ENCODE results near the gene SDK2.

DNA sequence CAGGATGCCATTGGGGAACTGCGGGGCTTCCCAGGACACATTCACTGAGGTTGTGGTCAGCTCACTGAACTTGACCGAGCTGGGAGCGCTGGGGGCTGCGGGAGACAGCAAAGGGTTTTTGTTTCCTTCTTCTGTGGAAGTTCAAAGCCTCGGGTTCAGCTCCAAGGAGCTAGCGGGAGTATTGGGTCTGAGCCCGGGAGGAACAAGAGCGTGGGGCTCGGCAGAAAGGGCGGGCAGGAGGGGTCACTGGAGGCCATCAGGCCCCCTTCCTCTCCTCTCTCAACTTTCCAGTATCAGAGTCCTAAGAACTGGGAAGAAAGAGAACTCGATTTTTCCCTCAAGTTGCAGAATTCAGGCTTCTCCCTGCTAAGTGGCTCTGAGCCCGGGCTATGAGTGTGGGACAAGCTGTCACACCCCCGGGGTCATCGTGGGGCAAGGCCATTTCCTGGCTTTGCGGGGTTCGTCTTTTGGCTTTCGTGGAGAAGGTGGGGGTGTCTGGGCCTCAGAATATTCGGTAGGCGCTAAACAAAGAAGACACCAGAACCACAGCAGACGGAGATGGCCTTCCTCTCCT is 278.9 kb downstream of the SDK2 start:
- TF ChIP-seq, protein P1, sequence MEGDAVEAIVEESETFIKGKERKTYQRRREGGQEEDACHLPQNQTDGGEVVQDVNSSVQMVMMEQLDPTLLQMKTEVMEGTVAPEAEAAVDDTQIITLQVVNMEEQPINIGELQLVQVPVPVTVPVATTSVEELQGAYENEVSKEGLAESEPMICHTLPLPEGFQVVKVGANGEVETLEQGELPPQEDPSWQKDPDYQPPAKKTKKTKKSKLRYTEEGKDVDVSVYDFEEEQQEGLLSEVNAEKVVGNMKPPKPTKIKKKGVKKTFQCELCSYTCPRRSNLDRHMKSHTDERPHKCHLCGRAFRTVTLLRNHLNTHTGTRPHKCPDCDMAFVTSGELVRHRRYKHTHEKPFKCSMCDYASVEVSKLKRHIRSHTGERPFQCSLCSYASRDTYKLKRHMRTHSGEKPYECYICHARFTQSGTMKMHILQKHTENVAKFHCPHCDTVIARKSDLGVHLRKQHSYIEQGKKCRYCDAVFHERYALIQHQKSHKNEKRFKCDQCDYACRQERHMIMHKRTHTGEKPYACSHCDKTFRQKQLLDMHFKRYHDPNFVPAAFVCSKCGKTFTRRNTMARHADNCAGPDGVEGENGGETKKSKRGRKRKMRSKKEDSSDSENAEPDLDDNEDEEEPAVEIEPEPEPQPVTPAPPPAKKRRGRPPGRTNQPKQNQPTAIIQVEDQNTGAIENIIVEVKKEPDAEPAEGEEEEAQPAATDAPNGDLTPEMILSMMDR (IDR thresholded peaks at IDR 0.05), result no peak
- TF ChIP-seq POLR2AphosphoS5 (IDR thresholded peaks at IDR 0.05), result no peak

All from prostate gland (tissue), 2 donors.